SK-N-SH (cell line): ENCODE data around the gene MRPL9. TPM values are rescaled to one million over a fixed set of nuclear protein-coding genes. Genes with fewer than 3 reads are reported as not detected.

Experiments used
- CTCF ChIA-PET: fragments of 300-600, 350-600 bp; formaldehyde crosslinking; extraction: SDS; loops from one replicate; lab custom pipeline; 2021; lab: Yijun Ruan, JAX
- POLR2A ChIA-PET: fragments of 350-600 bp; sonication (Branson Sonifier 250); formaldehyde crosslinking; extraction: SDS; loops from one replicate; lab custom pipeline; 2020; ENCODE audit warnings: antibody characterized with exemption, inconsistent platforms; lab: Yijun Ruan, JAX
- DNase-seq: peaks from one replicate; pipeline ENCODE4 v3.0.0; 2012
- H2AFZ ChIP-seq: fragments of 200-600 bp; sonication (generic); 2 replicates; pipeline ENCODE4 v1.8.1; 2016; ENCODE audit warnings: antibody characterized with exemption, mild to moderate bottlenecking, low read depth
- H3F3A ChIP-seq: fragments of 200-600 bp; sonication (generic); replicated peaks from 2 replicates; pipeline ENCODE3; 2016; ENCODE audit warnings: antibody characterized with exemption, mild to moderate bottlenecking; ENCODE audit not compliant: insufficient read depth
- H3K27ac ChIP-seq, 2 experiments: fragments of 200-500 bp in 1 of 2; fragments of 200-600 bp in 1 of 2; sonication (Bioruptor generic) in 1 of 2; sonication (generic), shearing (Covaris generic) in 1 of 2; 2 replicates each; pipeline versions ENCODE4 v1.5.1 to v1.6.1; 2014 to 2016; ENCODE audit warnings: low read depth in 2 of 2, inconsistent platforms in 1 of 2, low read length in 1 of 2, mild to moderate bottlenecking in 1 of 2, mixed read lengths in 1 of 2
- H3K27me3 ChIP-seq: fragments of 200-600 bp; sonication (generic), shearing (Covaris generic); 2 replicates; pipeline ENCODE4 v1.6.1; 2016; ENCODE audit warnings: mixed run types; ENCODE audit not compliant: insufficient read depth
- H3K36me3 ChIP-seq, 2 experiments: fragments of 200-500 bp in 1 of 2; fragments of 200-600 bp in 1 of 2; sonication (Bioruptor generic) in 1 of 2; sonication (generic) in 1 of 2; replicated peaks in 1 of 2; 2 replicates each; pipeline versions ENCODE3 to v1.5.1; 2014 to 2016; ENCODE audit warnings: low read length in 1 of 2, mild to moderate bottlenecking in 1 of 2; ENCODE audit not compliant: insufficient read depth in 2 of 2, control insufficient read depth in 1 of 2
- H3K4me1 ChIP-seq, 2 experiments: fragments of 200-500 bp in 1 of 2; fragments of 200-600 bp in 1 of 2; sonication (Bioruptor generic) in 1 of 2; sonication (generic), shearing (Covaris generic) in 1 of 2; 2 replicates each; pipeline versions ENCODE4 v1.5.1 to v1.6.1; 2014 to 2016; ENCODE audit warnings: low read depth in 1 of 2, low read length in 1 of 2, mixed run types in 1 of 2; ENCODE audit not compliant: insufficient read depth in 2 of 2, control insufficient read depth in 1 of 2
- H3K4me2 ChIP-seq: fragments of 200-600 bp; sonication (generic), shearing (Covaris generic); 2 replicates; pipeline ENCODE4 v1.6.1; 2017; ENCODE audit warnings: mixed run types
- H3K4me3 ChIP-seq, 2 experiments: fragments of 200-500 bp in 1 of 2; fragments of 200-600 bp in 1 of 2; sonication (Bioruptor generic) in 1 of 2; sonication (generic), shearing (Covaris generic) in 1 of 2; 2 replicates each; pipeline versions ENCODE4 v1.5.1 to v1.8.1; 2014 to 2016; ENCODE audit warnings: low read depth in 2 of 2, inconsistent platforms in 1 of 2, low read length in 1 of 2, mild to moderate bottlenecking in 1 of 2, mixed read lengths in 1 of 2, moderate library complexity in 1 of 2
- H3K79me2 ChIP-seq: fragments of 200-600 bp; sonication (generic); 2 replicates; pipeline ENCODE4 v1.8.1; 2017; ENCODE audit warnings: mild to moderate bottlenecking; ENCODE audit not compliant: insufficient read depth
- H3K9ac ChIP-seq: fragments of 200-600 bp; sonication (generic); 2 replicates; pipeline ENCODE4 v1.6.1; 2017; ENCODE audit warnings: mixed run types
- H3K9me2 ChIP-seq: fragments of 200-600 bp; sonication (generic); 2 replicates; pipeline ENCODE4 v1.6.1; 2017; ENCODE audit warnings: mixed run types
- H3K9me3 ChIP-seq: fragments of 200-600 bp; sonication (generic); 2 replicates; pipeline ENCODE4 v1.6.1; 2017; ENCODE audit warnings: mixed run types, mild to moderate bottlenecking, moderate library complexity
- H4K20me1 ChIP-seq: fragments of 200-600 bp; sonication (generic); 2 replicates; pipeline ENCODE4 v1.6.1; 2017; ENCODE audit warnings: mild to moderate bottlenecking, mixed run types; ENCODE audit not compliant: insufficient read depth
- CHD2 ChIP-seq: fragments of 150-350 bp; IDR thresholded peaks from 2 replicates; pipeline ENCODE4 v1.6.1; 2018; ENCODE audit warnings: low read length; ENCODE audit not compliant: partially characterized antibody
- FOSL2 ChIP-seq: IDR thresholded peaks from 2 replicates; pipeline ENCODE4 v1.4.0; 2012; ENCODE audit warnings: low read depth, mild to moderate bottlenecking, moderate library complexity, borderline replicate concordance
- FOXJ3 ChIP-seq: sonication (generic); formaldehyde crosslinking; IDR thresholded peaks from 2 replicates; pipeline ENCODE4 v1.5.1; 2020; ENCODE audit warnings: mild to moderate bottlenecking, missing genetic modification reagents
- FOXM1 ChIP-seq: IDR thresholded peaks from 2 replicates; pipeline ENCODE4 v1.4.0; 2012; ENCODE audit warnings: low read depth, mild to moderate bottlenecking
- GABPA ChIP-seq: IDR thresholded peaks from 2 replicates; pipeline ENCODE4 v1.4.0; 2012; ENCODE audit warnings: low read depth, mild to moderate bottlenecking
- GATA2 ChIP-seq: sonication (generic); formaldehyde crosslinking; IDR thresholded peaks from 2 replicates; pipeline ENCODE4 v1.5.0; 2020; ENCODE audit warnings: mild to moderate bottlenecking, missing genetic modification reagents
- JUND ChIP-seq: IDR thresholded peaks from 2 replicates; pipeline ENCODE4 v1.4.0; 2012
- MEF2A ChIP-seq: IDR thresholded peaks from 2 replicates; pipeline ENCODE4 v1.4.0; 2012; ENCODE audit warnings: low read depth, borderline replicate concordance
- MXI1 ChIP-seq: IDR thresholded peaks from 2 replicates; pipeline ENCODE4 v1.6.1; 2012; ENCODE audit warnings: mild to moderate bottlenecking, low read depth, low read length, improper control_type of control experiment
- NRF1 ChIP-seq: IDR thresholded peaks from 2 replicates; pipeline ENCODE4 v1.6.1; 2012; ENCODE audit warnings: low read depth, mild to moderate bottlenecking, low read length
- POLR2AphosphoS5 ChIP-seq: IDR thresholded peaks from 2 replicates; pipeline ENCODE4 v1.6.1; 2012; ENCODE audit warnings: low read depth, low read length
- RAD21 ChIP-seq: IDR thresholded peaks from 2 replicates; pipeline ENCODE4 v1.6.1; 2012; ENCODE audit warnings: mild to moderate bottlenecking, low read length
- RCOR1 ChIP-seq: fragments of 150-350 bp; IDR thresholded peaks from 2 replicates; pipeline ENCODE4 v1.6.1; 2017; ENCODE audit warnings: antibody characterized with exemption, low read length
- SIN3A ChIP-seq: IDR thresholded peaks from 2 replicates; pipeline ENCODE4 v1.6.1; 2012; ENCODE audit warnings: low read depth, mild to moderate bottlenecking, low read length, moderate library complexity, borderline replicate concordance
- SMC3 ChIP-seq: IDR thresholded peaks from 2 replicates; pipeline ENCODE4 v1.6.1; 2012; ENCODE audit warnings: low read depth, low read length, improper control_type of control experiment
- TAF1 ChIP-seq: IDR thresholded peaks from 2 replicates; pipeline ENCODE4 v1.6.1; 2012; ENCODE audit warnings: low read depth, mild to moderate bottlenecking, low read length, moderate library complexity, borderline replicate concordance
- TCF12 ChIP-seq: IDR thresholded peaks from 2 replicates; pipeline ENCODE4 v1.4.0; 2012
- TEAD4 ChIP-seq: IDR thresholded peaks from 2 replicates; pipeline ENCODE4 v1.4.0; 2012; ENCODE audit warnings: mild to moderate bottlenecking, borderline replicate concordance; ENCODE audit not compliant: insufficient read depth
- WGBS: methylation state at CpG from one replicate; pipeline ENCODE4 v1.1.6; 2017; ENCODE audit warnings: low lambda C conversion rate; 5-methylcytosine and 5-hydroxymethylcytosine counted together
- polyA plus RNA-seq, 3 experiments: library from polyadenylated mRNA; depleted of rRNA; stranded (reverse); fragments of >200 nt; gene quantifications; 2 replicates each; pipeline ENCODE4 v1.2.3, GENCODE V29; 2012
- TF ChIP-seq, protein P1 (sequence below): IDR thresholded peaks from 2 replicates; pipeline ENCODE4; 2012
- TF ChIP-seq, protein P2 (sequence below): fragments of 150-350 bp; IDR thresholded peaks from 2 replicates; pipeline ENCODE4 v1.6.1; 2016; ENCODE audit warnings: mild to moderate bottlenecking, low read depth, low read length

MRPL9 gene
- polyA plus RNA-seq, 1 of the 3 experiments (the other 2 are of a cell fraction), result 76.2 TPM

DNA sequence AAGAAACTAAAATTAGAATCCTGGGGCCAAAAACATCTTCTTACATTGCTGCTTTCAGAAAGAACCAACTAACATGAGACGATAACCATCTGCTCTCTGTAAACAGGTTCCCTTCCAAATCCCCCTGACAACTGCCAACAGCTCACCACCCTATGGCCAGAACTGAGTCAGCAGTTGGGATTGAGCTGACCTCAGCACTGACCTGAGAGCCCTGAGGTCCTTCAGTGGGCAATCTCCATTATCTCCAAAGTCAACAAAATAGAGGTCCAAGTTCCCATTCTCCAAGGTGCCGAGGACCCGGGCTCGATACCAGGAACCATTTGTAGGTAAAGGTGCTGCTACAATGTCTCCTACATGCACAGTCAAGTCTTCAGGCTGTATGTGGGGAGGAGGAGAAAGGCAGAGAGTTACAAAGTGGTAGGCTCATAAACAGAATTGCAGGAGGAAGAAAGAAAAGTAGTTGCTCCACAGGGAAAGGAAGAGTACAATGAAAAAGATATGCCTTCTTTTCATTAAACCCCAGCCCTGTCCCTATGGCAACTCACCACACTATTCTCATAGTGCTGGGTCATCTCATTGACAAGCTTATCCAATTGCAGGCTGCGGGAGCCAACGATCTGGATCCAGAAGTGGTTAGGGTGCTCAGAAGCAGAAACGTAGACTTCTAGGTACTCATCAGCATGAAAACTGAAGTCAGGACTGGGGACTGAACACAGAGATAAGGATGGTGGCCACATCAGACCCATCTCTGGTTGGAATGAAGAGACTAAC lies 12.8 kb upstream of the MRPL9 start:
- no peak overlapping the region for H3K9ac ChIP-seq
- H3K9me2 ChIP-seq, result no peaks in the 10 kb centered on the region
- TF ChIP-seq GABPA (no peak), GATA2 (CRISPR knock-in tag) (no peak)
- no peak overlapping the region for H3K4me2 ChIP-seq
- peaks cover 3 to 25% of the 10 kb centered on the region in 2 experiments for H3K36me3 ChIP-seq
- 94% methylated on average over 7 of the region's 7 CpGs for WGBS
- H3K9me3 ChIP-seq, result no peaks in the 10 kb centered on the region
- no peak overlapping the region for H2AFZ ChIP-seq
- H3F3A ChIP-seq, result no peaks in the 10 kb centered on the region
- no peak for DNase-seq
- H3K4me3 ChIP-seq, result no peak overlapping the region
- ChIA-PET POLR2A (interaction anchor here (0.6 to 0.9 kb wide), 2 partner anchors 12 to 817 kb away, joined by 3 read pairs; no protein-coding TSS in a partner anchor), CTCF (interaction anchor here (0.9 kb wide), 1 partner anchor 60 kb away, joined by 3 read pairs; no protein-coding TSS in a partner anchor)
- H4K20me1 ChIP-seq, result no peaks in the 10 kb centered on the region
- no peak overlapping the region for H3K27ac ChIP-seq
- H3K27me3 ChIP-seq, result no peaks in the 10 kb centered on the region
- no peaks in the 10 kb centered on the region for H3K79me2 ChIP-seq
- no peaks in the 10 kb centered on the region for H3K4me1 ChIP-seq

DNA sequence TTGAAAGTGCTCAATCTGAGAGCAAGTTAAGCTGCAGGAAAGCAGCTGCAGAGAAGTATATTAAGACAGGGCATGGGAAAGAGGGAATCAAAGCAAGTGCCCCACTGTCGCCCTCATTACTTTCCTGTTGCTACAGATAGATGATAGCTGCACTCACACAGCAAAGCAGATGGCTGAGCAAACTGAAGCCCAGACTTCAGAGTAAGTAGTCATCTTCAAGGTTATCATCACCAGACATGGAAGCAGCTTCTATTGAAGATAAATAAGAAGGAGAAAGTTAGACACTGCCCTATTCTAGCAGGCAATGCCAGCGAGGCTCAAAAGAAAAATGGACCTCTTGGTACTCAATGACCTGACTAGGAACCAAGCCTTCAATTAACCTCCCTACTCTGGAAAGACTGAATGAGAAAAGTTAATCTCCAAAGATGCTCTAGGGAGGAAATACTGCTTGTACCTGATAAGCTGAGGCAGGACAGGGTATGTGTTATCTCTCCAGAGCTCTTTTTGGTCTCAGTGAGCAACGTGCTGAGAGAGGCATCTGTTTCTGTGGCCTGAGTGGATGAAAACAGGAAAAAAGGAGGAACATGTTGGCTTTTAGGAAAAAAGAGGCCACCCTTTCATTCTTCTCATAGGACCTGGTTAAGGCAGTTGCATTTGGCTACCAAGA lies 11.1 kb upstream of the MRPL9 start:
- Histone ChIP-seq H3K4me3 (no peak overlapping the region), H4K20me1 (no peaks in the 10 kb centered on the region), H3K4me2 (no peak overlapping the region), H3K9me3 (no peaks in the 10 kb centered on the region), H3K9ac (no peak overlapping the region), H3K27me3 (no peaks in the 10 kb centered on the region), H3K79me2 (no peaks in the 10 kb centered on the region), H3F3A (no peaks in the 10 kb centered on the region), H3K4me1 (no peaks in the 10 kb centered on the region), H3K27ac (no peak overlapping the region), H2AFZ (no peak overlapping the region), H3K36me3 (peaks cover 3 to 18% of the 10 kb centered on the region in 2 experiments), H3K9me2 (no peaks in the 10 kb centered on the region)
- no peak for TF ChIP-seq RCOR1
- no peak for TF ChIP-seq SMC3
- 48% methylated on average over 3 of the region's 3 CpGs for WGBS
- no peak for DNase-seq
- CTCF ChIA-PET, result interaction anchor here (1.3 kb wide), 1 partner anchor 16 kb away, joined by 3 read pairs; the partner anchor contains the start of gene TDRKH
- POLR2A ChIA-PET, result no interaction called here

DNA sequence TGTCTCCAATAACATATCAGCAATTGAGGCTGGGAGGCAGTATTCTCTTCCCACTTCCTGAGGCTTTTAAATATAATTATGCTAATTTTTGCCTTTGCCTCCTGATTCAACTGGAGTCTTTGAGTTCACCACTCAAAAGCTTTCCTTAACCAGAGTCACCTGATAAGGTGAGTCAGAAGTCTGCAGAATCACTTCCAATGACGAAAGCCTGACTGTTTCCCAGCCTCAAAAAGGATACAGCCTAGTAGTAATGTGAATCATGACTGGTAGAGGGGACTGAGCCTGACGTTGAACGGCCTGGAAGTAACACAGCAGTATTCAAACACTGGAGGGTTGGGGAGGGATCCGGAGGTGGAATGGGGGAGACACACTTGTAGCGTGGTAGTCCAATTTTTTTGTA lies 10.4 kb upstream of the MRPL9 start:
- WGBS, result 63% methylated on average over 5 of the region's 5 CpGs
- no peaks in the 10 kb centered on the region for H3K9me3 ChIP-seq
- H3K9me2 ChIP-seq, result no peaks in the 10 kb centered on the region
- H3K27me3 ChIP-seq, result no peaks in the 10 kb centered on the region
- no peak overlapping the region for H3K27ac ChIP-seq
- no peak overlapping the region for H3K4me2 ChIP-seq
- no peak for DNase-seq
- H2AFZ ChIP-seq, result no peak overlapping the region
- CTCF ChIA-PET, result no interaction called here
- no peak for TF ChIP-seq MEF2A
- no peak for TF ChIP-seq POLR2AphosphoS5
- no peak for TF ChIP-seq RAD21
- TF ChIP-seq SIN3A, result no peak
- no peak for TF ChIP-seq FOSL2
- TF ChIP-seq MXI1, result no peak
- no peak for TF ChIP-seq CHD2
- no peak for TF ChIP-seq FOXJ3 (CRISPR knock-in tag)
- TF ChIP-seq, protein P1, sequence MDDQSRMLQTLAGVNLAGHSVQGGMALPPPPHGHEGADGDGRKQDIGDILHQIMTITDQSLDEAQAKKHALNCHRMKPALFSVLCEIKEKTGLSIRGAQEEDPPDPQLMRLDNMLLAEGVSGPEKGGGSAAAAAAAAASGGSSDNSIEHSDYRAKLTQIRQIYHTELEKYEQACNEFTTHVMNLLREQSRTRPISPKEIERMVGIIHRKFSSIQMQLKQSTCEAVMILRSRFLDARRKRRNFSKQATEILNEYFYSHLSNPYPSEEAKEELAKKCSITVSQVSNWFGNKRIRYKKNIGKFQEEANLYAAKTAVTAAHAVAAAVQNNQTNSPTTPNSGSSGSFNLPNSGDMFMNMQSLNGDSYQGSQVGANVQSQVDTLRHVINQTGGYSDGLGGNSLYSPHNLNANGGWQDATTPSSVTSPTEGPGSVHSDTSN, result no peak
- no peak for TF ChIP-seq GABPA
- no peak for TF ChIP-seq TCF12
- no peak for TF ChIP-seq RCOR1
- TF ChIP-seq TAF1, result no peak
- no peak for TF ChIP-seq TEAD4
- no peak for TF ChIP-seq FOXM1
- TF ChIP-seq, protein P2, sequence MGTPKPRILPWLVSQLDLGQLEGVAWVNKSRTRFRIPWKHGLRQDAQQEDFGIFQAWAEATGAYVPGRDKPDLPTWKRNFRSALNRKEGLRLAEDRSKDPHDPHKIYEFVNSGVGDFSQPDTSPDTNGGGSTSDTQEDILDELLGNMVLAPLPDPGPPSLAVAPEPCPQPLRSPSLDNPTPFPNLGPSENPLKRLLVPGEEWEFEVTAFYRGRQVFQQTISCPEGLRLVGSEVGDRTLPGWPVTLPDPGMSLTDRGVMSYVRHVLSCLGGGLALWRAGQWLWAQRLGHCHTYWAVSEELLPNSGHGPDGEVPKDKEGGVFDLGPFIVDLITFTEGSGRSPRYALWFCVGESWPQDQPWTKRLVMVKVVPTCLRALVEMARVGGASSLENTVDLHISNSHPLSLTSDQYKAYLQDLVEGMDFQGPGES, result no peak
- no peak for TF ChIP-seq GATA2 (CRISPR knock-in tag)
- TF ChIP-seq JUND, result no peak
- no peak for TF ChIP-seq NRF1
- no peak overlapping the region for H3K9ac ChIP-seq
- POLR2A ChIA-PET, result no interaction called here
- peaks cover 3 to 13% of the 10 kb centered on the region in 2 experiments for H3K36me3 ChIP-seq
- H3K4me3 ChIP-seq, result no peak overlapping the region
- H4K20me1 ChIP-seq, result no peaks in the 10 kb centered on the region
- no peaks in the 10 kb centered on the region for H3F3A ChIP-seq
- no peaks in the 10 kb centered on the region for H3K4me1 ChIP-seq
- no peaks in the 10 kb centered on the region for H3K79me2 ChIP-seq
